ENCODE data around the gene SRGAP2B.
"Not testable (repeated sequence)": the region's sequence is repeated elsewhere in the genome, so short reads cannot be mapped to it uniquely, and the experiment has no call there.

SRGAP2B gene

GRCh38 chr1:144900841-144901240 lies 194.3 kb downstream of the SRGAP2B start:
- DNase-seq (ENCODE audit: low read depth in 2 of 2), result not testable (repeated sequence)

GRCh38 chr1:144894454-144895201 lies 200.5 kb downstream of the SRGAP2B start:
- DNase-seq (ENCODE audit: low read depth in 2 of 2), result not testable (repeated sequence)

GRCh38 chr1:144893710-144894438 lies 201.3 kb downstream of the SRGAP2B start:
- not testable (repeated sequence) for DNase-seq (ENCODE audit: low read depth in 2 of 2)

GRCh38 chr1:144893062-144893461 lies 202.1 kb downstream of the SRGAP2B start:
- not testable (repeated sequence) for DNase-seq (ENCODE audit: low read depth in 2 of 2)

GRCh38 chr1:144889450-144890115 lies 205.5 kb downstream of the SRGAP2B start:
- not testable (repeated sequence) for DNase-seq (ENCODE audit: low read depth in 2 of 2)

GRCh38 chr1:144883022-144883421 lies 212.1 kb downstream of the SRGAP2B start:
- DNase-seq (ENCODE audit: low read depth in 2 of 2), result peak in 1 of 2 donors; percentile 5

- DNase-seq (ENCODE audit: low read depth in 2 of 2), result not testable (repeated sequence)
These were observed 212.8 kb downstream of the SRGAP2B start for GRCh38 chr1:144882343-144882742.

- DNase-seq (ENCODE audit: low read depth in 2 of 2), result not testable (repeated sequence)
These were observed 236.5 kb downstream of the SRGAP2B start for GRCh38 chr1:144858607-144859006.
